Endothelial cell of umbilical vein (primary cell): ENCODE results near the gene CEP55. TPM values are rescaled to one million over a fixed set of nuclear protein-coding genes. Genes with fewer than 3 reads are reported as not detected.

ENCODE experiments used
- BruUV-seq: library from RNA; stranded (reverse); fragments of 400-500 nt; replicated peaks from 2 replicates; lab custom pipeline; 2021; lab: Mats Ljungman, UMichigan
- CTCF ChIA-PET: fragments of 300-600, 350-600 bp; sonication (Branson Sonifier 250); formaldehyde crosslinking; loops from one replicate; lab custom pipeline; 2021; ENCODE audit warnings: antibody characterized with exemption, inconsistent platforms; lab: Charles Lee
- POLR2A ChIA-PET: fragments of 300-600, 350-600 bp; sonication (Branson Sonifier 250); formaldehyde crosslinking; loops from one replicate; lab custom pipeline; 2021; ENCODE audit warnings: antibody characterized with exemption, inconsistent platforms; lab: Charles Lee
- DNase-seq: peaks from one replicate; pipeline ENCODE4 v3.0.0-alpha.2; 2011; ENCODE audit warnings: low read depth, low spot score
- FAIRE-seq: peaks from 2 replicates; lab custom pipeline; 2011; peaks lifted over from hg19 to GRCh38; lab: Jason Lieb, UNC
- H2AFZ ChIP-seq: 2 replicates; pipeline ENCODE4 v1.6.0; 2012; ENCODE audit warnings: low read depth, low read length, control low read depth, inconsistent platforms
- H3K27ac ChIP-seq: 2 replicates; pipeline ENCODE4 v1.5.1; 2011; ENCODE audit warnings: low read depth, mild to moderate bottlenecking, control low read depth, low read length, moderate library complexity; ENCODE audit not compliant: insufficient read depth
- H3K27me3 ChIP-seq, 2 experiments: 2 replicates each; pipeline versions ENCODE4 v1.6.0 to v1.6.1; 2011; ENCODE audit warnings: low read length in 2 of 2, mixed read lengths in 1 of 2; ENCODE audit not compliant: control insufficient read depth in 2 of 2, insufficient read depth in 2 of 2
- H3K36me3 ChIP-seq, 2 experiments: 2 replicates in 1 of 2; 3 replicates in 1 of 2; pipeline ENCODE4 v1.5.1; 2011; ENCODE audit warnings: low read length in 2 of 2, mild to moderate bottlenecking in 1 of 2, moderate library complexity in 1 of 2; ENCODE audit not compliant: control insufficient read depth in 2 of 2, insufficient read depth in 2 of 2; ENCODE audit errors: extremely low read depth in 1 of 2
- H3K4me1 ChIP-seq: 3 replicates; pipeline ENCODE4 v1.5.1; 2011; ENCODE audit warnings: mild to moderate bottlenecking, low read length; ENCODE audit not compliant: control insufficient read depth, insufficient read depth; ENCODE audit errors: extremely low read depth
- H3K4me2 ChIP-seq: 2 replicates; pipeline ENCODE4 v1.6.1; 2011; ENCODE audit warnings: low read length, control low read depth, mixed read lengths; ENCODE audit not compliant: insufficient read depth
- H3K4me3 ChIP-seq, 3 experiments: fragments of 200-600 bp in 1 of 3; sonication (generic), shearing (Covaris generic) in 1 of 3; replicated peaks in 1 of 3; 2 replicates each; pipeline ENCODE4 v1.5.1; 2011 to 2016; ENCODE audit warnings: control low read depth in 3 of 3, low read length in 3 of 3, mild to moderate bottlenecking in 2 of 3, inconsistent platforms in 1 of 3, low read depth in 1 of 3, moderate library complexity in 1 of 3; ENCODE audit not compliant: insufficient read depth in 1 of 3
- H3K79me2 ChIP-seq: 2 replicates; pipeline ENCODE4 v1.6.0; 2012; ENCODE audit warnings: low read length, inconsistent platforms; ENCODE audit not compliant: control insufficient read depth, insufficient read depth
- H3K9ac ChIP-seq: replicated peaks from 2 replicates; pipeline ENCODE3; 2011; ENCODE audit warnings: low read length, control low read depth; ENCODE audit not compliant: insufficient read depth; ENCODE audit errors: extremely low read depth
- H3K9me1 ChIP-seq: replicated peaks from 3 replicates; pipeline ENCODE4 v1.6.0; 2011; ENCODE audit warnings: mild to moderate bottlenecking, low read length; ENCODE audit not compliant: control insufficient read depth, insufficient read depth; ENCODE audit errors: extremely low read depth
- H3K9me3 ChIP-seq: replicated peaks from 2 replicates; pipeline ENCODE4 v1.5.1; 2012; ENCODE audit warnings: low read length, inconsistent platforms; ENCODE audit not compliant: control insufficient read depth, insufficient read depth
- H4K20me1 ChIP-seq: replicated peaks from 2 replicates; pipeline ENCODE3; 2011; ENCODE audit warnings: mild to moderate bottlenecking, low read length; ENCODE audit not compliant: control insufficient read depth, insufficient read depth; ENCODE audit errors: extremely low read depth
- FOS ChIP-seq: IDR thresholded peaks from 2 replicates; pipeline ENCODE4 v1.6.1; 2011; ENCODE audit warnings: mild to moderate bottlenecking, low read length, moderate library complexity, borderline replicate concordance; ENCODE audit not compliant: insufficient read depth
- GATA2 ChIP-seq: IDR thresholded peaks from 2 replicates; pipeline ENCODE4 v1.7.0; 2011; ENCODE audit warnings: low read depth, mild to moderate bottlenecking, moderate library complexity, mixed read lengths, low read length; ENCODE audit not compliant: insufficient read length, insufficient read depth
- POLR2A ChIP-seq: IDR thresholded peaks from 2 replicates; pipeline ENCODE4 v1.6.1; 2012; ENCODE audit warnings: low read depth, mild to moderate bottlenecking, control low read depth, low read length
- POLR2AphosphoS5 ChIP-seq: IDR thresholded peaks from 2 replicates; pipeline ENCODE4 v1.6.1; 2012; ENCODE audit warnings: low read depth, mild to moderate bottlenecking, control low read depth, low read length, moderate library complexity; ENCODE audit not compliant: insufficient read depth
- dilution Hi-C: fragments of 300-500 bp; cut with MboI; formaldehyde crosslinking; loops from one replicate; pipeline ENCODE4 v1.15.0; 2019; ENCODE audit warnings: low sequenced_read_pairs; ENCODE audit not compliant: extremely low pct_ligation_motif_present
- intact Hi-C: fragments of 100-400 bp; cut with micrococcal nuclease; formaldehyde crosslinking; loops from one replicate; pipeline ENCODE4 v1.10.0; 2022
- polyA plus RNA-seq, 4 experiments: library from polyadenylated mRNA; depleted of rRNA in 3 of 4; stranded (reverse) in 3 of 4; unstranded in 1 of 4; fragments of >200 nt; gene quantifications; 2 replicates each; pipeline versions ENCODE4 v1.2.1 to v1.2.3, GENCODE V29; 2011 to 2012; ENCODE audit warnings: missing spikeins in 1 of 4
- total RNA-seq: library from RNA; stranded (reverse); gene quantifications from 2 replicates; pipeline ENCODE4 v1.2.3, GENCODE V29; 2021
- TF ChIP-seq, protein P1 (sequence below), 2 donors: IDR thresholded peaks; 1 replicate in 1 of 2; 2 replicates in 1 of 2; pipeline ENCODE4 v1.5.1; 2011; ENCODE audit warnings: low read length in 2 of 2, mild to moderate bottlenecking in 2 of 2, moderate library complexity in 2 of 2, control low read depth in 1 of 2, inconsistent platforms in 1 of 2, low read depth in 1 of 2; ENCODE audit not compliant: insufficient read depth in 1 of 2; ENCODE audit errors: extremely low read depth in 1 of 2

CEP55 gene
- total and polyA plus RNA-seq, 2 donors (not counting 3 experiments of a cell fraction or from before 2014, with no cell fraction given), result 17.4 to 63.0 TPM

DNA sequence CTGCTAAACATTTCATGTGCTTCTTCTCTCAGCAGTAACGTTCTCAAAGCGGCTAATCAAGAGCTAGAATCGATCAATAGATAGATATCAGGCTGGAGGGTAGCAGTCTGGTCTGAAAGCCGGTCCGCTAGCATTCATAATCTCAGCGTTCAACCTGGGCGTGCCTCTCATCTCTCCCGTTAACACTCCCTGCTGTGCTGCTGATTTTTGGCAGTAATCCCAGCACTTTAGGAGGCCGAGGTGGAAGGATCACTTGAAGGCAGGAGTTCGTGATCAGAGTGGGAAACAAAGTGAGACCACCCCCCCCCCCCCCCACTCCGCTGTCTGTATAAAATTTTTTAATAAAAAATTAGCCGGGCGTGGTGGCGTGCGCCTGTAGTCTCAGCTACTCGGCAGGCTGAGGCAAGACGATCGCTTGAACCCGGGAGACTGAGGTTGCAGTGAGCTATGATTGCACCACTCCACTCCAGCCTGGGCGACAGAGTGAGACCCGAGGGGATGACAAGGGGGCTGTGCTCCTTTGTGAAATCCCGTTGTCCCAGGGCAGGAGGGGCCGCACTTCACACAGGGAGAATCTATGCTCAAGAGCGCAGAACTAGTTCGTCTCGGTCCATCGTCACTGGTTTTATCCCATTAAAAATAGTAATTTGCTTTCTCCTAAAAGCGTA, 624 bp upstream of the CEP55 start:
- Histone ChIP-seq H3K9me1 (no peaks in the 10 kb centered on the region), H3K4me1 (peaks cover 21% of the 10 kb centered on the region), H3K9ac (peak overlapping the region; percentile 61), H2AFZ (peak overlapping the region; percentile 59), H3K4me2 (peak overlapping the region; percentile 77), H3K36me3 (peaks cover 0 to 3% of the 10 kb centered on the region in 2 experiments), H3K79me2 (peaks cover 42% of the 10 kb centered on the region), H3K27ac (peak overlapping the region; percentile 1), H3K27me3 (no peaks in the 10 kb centered on the region), H4K20me1 (no peaks in the 10 kb centered on the region), H3K9me3 (no peaks in the 10 kb centered on the region), H3K4me3 (peak overlapping the region; percentile 68 to 83 (median 82))
- peak; percentile 24 for FAIRE-seq
- ChIA-PET POLR2A (interaction anchor here (0.7 kb wide), 1 partner anchor 82 kb away, joined by 7 read pairs; no protein-coding TSS in a partner anchor), CTCF (interaction anchor here (0.7 to 2.6 kb wide), 7 partner anchors 11 to 143 kb away, joined by 3 to 21 read pairs (median 6); partner anchors contain the start of gene MYOF)
- TF ChIP-seq POLR2AphosphoS5 (no peak), POLR2A (no peak), GATA2 (no peak), FOS (no peak)
- TF ChIP-seq, protein P1, sequence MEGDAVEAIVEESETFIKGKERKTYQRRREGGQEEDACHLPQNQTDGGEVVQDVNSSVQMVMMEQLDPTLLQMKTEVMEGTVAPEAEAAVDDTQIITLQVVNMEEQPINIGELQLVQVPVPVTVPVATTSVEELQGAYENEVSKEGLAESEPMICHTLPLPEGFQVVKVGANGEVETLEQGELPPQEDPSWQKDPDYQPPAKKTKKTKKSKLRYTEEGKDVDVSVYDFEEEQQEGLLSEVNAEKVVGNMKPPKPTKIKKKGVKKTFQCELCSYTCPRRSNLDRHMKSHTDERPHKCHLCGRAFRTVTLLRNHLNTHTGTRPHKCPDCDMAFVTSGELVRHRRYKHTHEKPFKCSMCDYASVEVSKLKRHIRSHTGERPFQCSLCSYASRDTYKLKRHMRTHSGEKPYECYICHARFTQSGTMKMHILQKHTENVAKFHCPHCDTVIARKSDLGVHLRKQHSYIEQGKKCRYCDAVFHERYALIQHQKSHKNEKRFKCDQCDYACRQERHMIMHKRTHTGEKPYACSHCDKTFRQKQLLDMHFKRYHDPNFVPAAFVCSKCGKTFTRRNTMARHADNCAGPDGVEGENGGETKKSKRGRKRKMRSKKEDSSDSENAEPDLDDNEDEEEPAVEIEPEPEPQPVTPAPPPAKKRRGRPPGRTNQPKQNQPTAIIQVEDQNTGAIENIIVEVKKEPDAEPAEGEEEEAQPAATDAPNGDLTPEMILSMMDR (IDR thresholded peaks at IDR 0.05; ENCODE audit: extremely low read depth in 1 of 2, insufficient read depth in 1 of 2, low read depth in 1 of 2, low read length in 2 of 2), result no peak
- dilution Hi-C loops (no loop called here), intact Hi-C loops (loop anchor here (1.0 kb wide), 1 partner anchor 119 kb away; no protein-coding TSS in a partner anchor)
- peak; percentile 42 for DNase-seq
- BruUV-seq, result TSS peak; percentile 73
